Vagina (tissue), 2 donors: ENCODE results near the gene SLC39A11. TPM values are rescaled to one million over a fixed set of nuclear protein-coding genes. Genes with fewer than 3 reads are reported as not detected.

Experiments
- DNase-seq, 2 donors: peaks; one replicate each; pipeline ENCODE4 v3.0.0-alpha.2; 2017; ENCODE audit errors: extremely low spot score in 2 of 2
- H3K27ac ChIP-seq: fragments of 200-600 bp; sonication (generic); one replicate; pipeline ENCODE4 v1.5.1; 2019
- H3K27me3 ChIP-seq: fragments of 200-600 bp; sonication (generic); one replicate; pipeline ENCODE4 v1.5.1; 2019
- H3K36me3 ChIP-seq, 2 donors: fragments of 200-600 bp; sonication (generic); one replicate each; pipeline ENCODE4 v1.5.1; 2017 to 2019
- H3K4me1 ChIP-seq: fragments of 200-600 bp; sonication (generic); one replicate; pipeline ENCODE4 v1.5.1; 2019
- H3K4me3 ChIP-seq, 2 donors: fragments of 200-600 bp; sonication (generic); 1 replicate in 1 of 2; 2 replicates in 1 of 2; pipeline ENCODE4 v1.5.1; 2016 to 2019
- H3K9me3 ChIP-seq: fragments of 200-600 bp; sonication (generic); one replicate; pipeline ENCODE4 v1.5.1; 2019
- CTCF ChIP-seq, 3 experiments: fragments of 450-650 bp in 2 of 3; fragments of 200-600 bp in 1 of 3; sonication (generic) in 1 of 3; IDR thresholded peaks; one replicate each; pipeline ENCODE4 v1.5.1; 2017 to 2019; ENCODE audit warnings: antibody characterized with exemption in 3 of 3, mild to moderate bottlenecking in 2 of 3, moderate library complexity in 2 of 3
- POLR2A ChIP-seq, 2 donors: fragments of 450-650 bp; IDR thresholded peaks; one replicate each; pipeline ENCODE4 v1.6.1; 2017; ENCODE audit warnings: antibody characterized with exemption in 2 of 2, mild to moderate bottlenecking in 2 of 2, moderate library complexity in 2 of 2
- POLR2AphosphoS5 ChIP-seq, 2 donors: sonication (generic); formaldehyde crosslinking; IDR thresholded peaks; one replicate each; pipeline ENCODE4 v1.9.0; 2017; ENCODE audit warnings: antibody characterized with exemption in 2 of 2, mild to moderate bottlenecking in 2 of 2, low read depth in 1 of 2; ENCODE audit not compliant: insufficient read depth in 1 of 2
- intact Hi-C: fragments of 100-400 bp; cut with DNase I; formaldehyde crosslinking; loops from one replicate; pipeline ENCODE4 v1.15.1; 2023
- total RNA-seq: library from RNA; depleted of rRNA; stranded (reverse); fragments of >200 nt; gene quantifications from one replicate; pipeline ENCODE4 v1.2.3, GENCODE V29; 2016

SLC39A11 gene
- total RNA-seq, 1 donor from 2014 or later: 22.6 TPM

GRCh38 chr17:72883351-72883750 lies 209.1 kb downstream of the SLC39A11 start:
- no peaks in the 10 kb centered on the region for H3K4me1 ChIP-seq
- H3K4me3 ChIP-seq: no peak overlapping the region
- no peaks in the 10 kb centered on the region for H3K27me3 ChIP-seq
- H3K36me3 ChIP-seq: peaks cover 0 to 7% of the 10 kb centered on the region in 2 donors
- TF ChIP-seq CTCF (IDR thresholded peaks at IDR 0.05) (no peak), POLR2AphosphoS5 (IDR thresholded peaks at IDR 0.05; ENCODE audit: insufficient read depth in 1 of 2, low read depth in 1 of 2) (no peak)
- DNase-seq: no peak
- H3K9me3 ChIP-seq: peaks cover 11% of the 10 kb centered on the region
- intact Hi-C loops: no loop called here
- no peak overlapping the region for H3K27ac ChIP-seq

GRCh38 chr17:72882426-72882825 lies 210.1 kb downstream of the SLC39A11 start:
- TF ChIP-seq CTCF (IDR thresholded peaks at IDR 0.05) (no peak), POLR2AphosphoS5 (IDR thresholded peaks at IDR 0.05; ENCODE audit: insufficient read depth in 1 of 2, low read depth in 1 of 2) (no peak), POLR2A (IDR thresholded peaks at IDR 0.05) (no peak)
- H3K4me3 ChIP-seq: no peak overlapping the region

GRCh38 chr17:72879877-72880276 lies 212.6 kb downstream of the SLC39A11 start:
- no peak overlapping the region for H3K4me3 ChIP-seq
- no peak for DNase-seq
- H3K4me1 ChIP-seq: no peaks in the 10 kb centered on the region
- no peak for TF ChIP-seq POLR2A (IDR thresholded peaks at IDR 0.05)
- TF ChIP-seq POLR2AphosphoS5 (IDR thresholded peaks at IDR 0.05; ENCODE audit: insufficient read depth in 1 of 2, low read depth in 1 of 2): no peak
- TF ChIP-seq CTCF (IDR thresholded peaks at IDR 0.05): no peak
- no peak overlapping the region for H3K27ac ChIP-seq
- no peaks in the 10 kb centered on the region for H3K27me3 ChIP-seq
- peaks cover 0 to 7% of the 10 kb centered on the region in 2 donors for H3K36me3 ChIP-seq
- intact Hi-C loops: no loop called here
- peaks cover 11% of the 10 kb centered on the region for H3K9me3 ChIP-seq

More at GRCh38 chr17:72882426-72882825, 210.1 kb downstream of the SLC39A11 start:
- Histone ChIP-seq H3K36me3 (peaks cover 0 to 7% of the 10 kb centered on the region in 2 donors), H3K9me3 (peaks cover 11% of the 10 kb centered on the region), H3K4me1 (no peaks in the 10 kb centered on the region), H3K27ac (no peak overlapping the region), H3K27me3 (no peaks in the 10 kb centered on the region)
- intact Hi-C loops: no loop called here
- DNase-seq: no peak

GRCh38 chr17:72878975-72879660 lies 213.4 kb downstream of the SLC39A11 start:
- TF ChIP-seq POLR2AphosphoS5 (IDR thresholded peaks at IDR 0.05; ENCODE audit: insufficient read depth in 1 of 2, low read depth in 1 of 2) (no peak), POLR2A (IDR thresholded peaks at IDR 0.05) (no peak), CTCF (IDR thresholded peaks at IDR 0.05) (no peak)
- Histone ChIP-seq H3K9me3 (peaks cover 11% of the 10 kb centered on the region), H3K27me3 (no peaks in the 10 kb centered on the region), H3K36me3 (peaks cover 0 to 7% of the 10 kb centered on the region in 2 donors), H3K27ac (no peak overlapping the region), H3K4me1 (no peaks in the 10 kb centered on the region), H3K4me3 (no peak overlapping the region)
- intact Hi-C loops: no loop called here
- DNase-seq: no peak

GRCh38 chr17:72877348-72877747 lies 215.1 kb downstream of the SLC39A11 start:
- Histone ChIP-seq H3K27ac (no peak overlapping the region), H3K36me3 (peaks cover 0 to 7% of the 10 kb centered on the region in 2 donors), H3K4me1 (no peaks in the 10 kb centered on the region), H3K27me3 (no peaks in the 10 kb centered on the region), H3K4me3 (no peak overlapping the region), H3K9me3 (peaks cover 11% of the 10 kb centered on the region)
- no peak for DNase-seq
- intact Hi-C loops: no loop called here
- TF ChIP-seq POLR2A (IDR thresholded peaks at IDR 0.05): no peak
- no peak for TF ChIP-seq CTCF (IDR thresholded peaks at IDR 0.05)
- no peak for TF ChIP-seq POLR2AphosphoS5 (IDR thresholded peaks at IDR 0.05; ENCODE audit: insufficient read depth in 1 of 2, low read depth in 1 of 2)
